Loucy (cell line): ENCODE measurements around the gene WSB2.

Source experiments
- H2AFZ ChIP-seq: fragments of 200-600 bp; sonication (generic); 2 replicates; pipeline ENCODE4 v1.6.0; 2016; ENCODE audit warnings: antibody characterized with exemption, mild to moderate bottlenecking, low read length, moderate library complexity
- H3F3A ChIP-seq: fragments of 200-600 bp; 2 replicates; pipeline ENCODE4 v1.6.0; 2016; ENCODE audit warnings: antibody characterized with exemption, low read depth, mild to moderate bottlenecking
- H3K27me3 ChIP-seq: fragments of 200-600 bp; sonication (generic); 2 replicates; pipeline ENCODE4 v1.6.1; 2014; ENCODE audit warnings: low read length, mild to moderate bottlenecking; ENCODE audit not compliant: insufficient read depth, poor library complexity, severe bottlenecking
- H3K36me3 ChIP-seq: fragments of 200-600 bp; sonication (generic); 2 replicates; pipeline ENCODE4 v1.6.1; 2016; ENCODE audit warnings: low read length; ENCODE audit not compliant: insufficient read depth
- H3K4me1 ChIP-seq: fragments of 200-600 bp; sonication (generic); 2 replicates; pipeline ENCODE4 v1.5.1; 2014; ENCODE audit warnings: low read length, mild to moderate bottlenecking; ENCODE audit not compliant: insufficient read depth, poor library complexity, severe bottlenecking
- H3K4me2 ChIP-seq: fragments of 200-600 bp; sonication (generic); 2 replicates; pipeline ENCODE4 v1.6.0; 2014; ENCODE audit warnings: antibody characterized with exemption, low read length, low read depth, mild to moderate bottlenecking; ENCODE audit not compliant: poor library complexity, severe bottlenecking
- H3K4me3 ChIP-seq: fragments of 200-600 bp; sonication (generic); 2 replicates; pipeline ENCODE4 v1.5.1; 2014; ENCODE audit warnings: low read length, mild to moderate bottlenecking, mixed read lengths; ENCODE audit not compliant: poor library complexity, severe bottlenecking
- H3K79me2 ChIP-seq: fragments of 200-600 bp; sonication (generic); 2 replicates; pipeline ENCODE4 v1.6.1; 2014; ENCODE audit warnings: low read length; ENCODE audit not compliant: insufficient read depth
- H3K9ac ChIP-seq: fragments of 200-600 bp; sonication (generic); 2 replicates; pipeline ENCODE4 v1.6.0; 2014; ENCODE audit warnings: mild to moderate bottlenecking, low read depth, low read length, moderate library complexity; ENCODE audit not compliant: poor library complexity, severe bottlenecking
- H3K9me2 ChIP-seq: fragments of 200-600 bp; sonication (generic); replicated peaks from 2 replicates; pipeline ENCODE4 v1.6.1; 2016; ENCODE audit warnings: low read depth, low read length, mixed read lengths
- H3K9me3 ChIP-seq: fragments of 200-600 bp; sonication (generic); 2 replicates; pipeline ENCODE4 v1.6.1; 2014; ENCODE audit warnings: mild to moderate bottlenecking, antibody characterized with exemption, low read length, low read depth; ENCODE audit not compliant: insufficient read depth
- H4K20me1 ChIP-seq: fragments of 200-600 bp; sonication (generic); 2 replicates; pipeline ENCODE4 v1.6.0; 2014; ENCODE audit warnings: antibody characterized with exemption, low read length, mild to moderate bottlenecking; ENCODE audit not compliant: insufficient read depth, poor library complexity, severe bottlenecking
- EZH2phosphoT487 ChIP-seq: fragments of 200-600 bp; IDR thresholded peaks from 2 replicates; pipeline ENCODE4 v1.6.1; 2018; ENCODE audit warnings: antibody characterized with exemption, mild to moderate bottlenecking, moderate library complexity, borderline replicate concordance
- TF ChIP-seq, protein P1 (sequence below): fragments of 200-600 bp; sonication (generic); conservative IDR thresholded peaks from 2 replicates; pipeline ENCODE4 v1.5.1; 2014; ENCODE audit warnings: mild to moderate bottlenecking, antibody characterized with exemption, low read length

The WSB2 gene

GRCh38 chr12:118055865-118056773, 4.9 kb downstream of the WSB2 start:
- TF ChIP-seq EZH2phosphoT487: no peak
- TF ChIP-seq, protein P1, sequence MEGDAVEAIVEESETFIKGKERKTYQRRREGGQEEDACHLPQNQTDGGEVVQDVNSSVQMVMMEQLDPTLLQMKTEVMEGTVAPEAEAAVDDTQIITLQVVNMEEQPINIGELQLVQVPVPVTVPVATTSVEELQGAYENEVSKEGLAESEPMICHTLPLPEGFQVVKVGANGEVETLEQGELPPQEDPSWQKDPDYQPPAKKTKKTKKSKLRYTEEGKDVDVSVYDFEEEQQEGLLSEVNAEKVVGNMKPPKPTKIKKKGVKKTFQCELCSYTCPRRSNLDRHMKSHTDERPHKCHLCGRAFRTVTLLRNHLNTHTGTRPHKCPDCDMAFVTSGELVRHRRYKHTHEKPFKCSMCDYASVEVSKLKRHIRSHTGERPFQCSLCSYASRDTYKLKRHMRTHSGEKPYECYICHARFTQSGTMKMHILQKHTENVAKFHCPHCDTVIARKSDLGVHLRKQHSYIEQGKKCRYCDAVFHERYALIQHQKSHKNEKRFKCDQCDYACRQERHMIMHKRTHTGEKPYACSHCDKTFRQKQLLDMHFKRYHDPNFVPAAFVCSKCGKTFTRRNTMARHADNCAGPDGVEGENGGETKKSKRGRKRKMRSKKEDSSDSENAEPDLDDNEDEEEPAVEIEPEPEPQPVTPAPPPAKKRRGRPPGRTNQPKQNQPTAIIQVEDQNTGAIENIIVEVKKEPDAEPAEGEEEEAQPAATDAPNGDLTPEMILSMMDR: no peak
- Histone ChIP-seq H3K4me2 (no peak overlapping the region), H3K4me1 (peaks cover 15% of the 10 kb centered on the region), H3K9me2 (no peaks in the 10 kb centered on the region), H3K4me3 (no peak overlapping the region), H3K79me2 (peaks cover 20% of the 10 kb centered on the region), H3K27me3 (no peaks in the 10 kb centered on the region), H3K9ac (no peak overlapping the region), H2AFZ (no peak overlapping the region), H3K9me3 (no peaks in the 10 kb centered on the region), H3K36me3 (no peaks in the 10 kb centered on the region), H3F3A (0 out of 2 replicates have a peak, but pooled peaks cover 5% of the 10 kb centered on the region), H4K20me1 (peaks cover 11% of the 10 kb centered on the region)

DNA sequence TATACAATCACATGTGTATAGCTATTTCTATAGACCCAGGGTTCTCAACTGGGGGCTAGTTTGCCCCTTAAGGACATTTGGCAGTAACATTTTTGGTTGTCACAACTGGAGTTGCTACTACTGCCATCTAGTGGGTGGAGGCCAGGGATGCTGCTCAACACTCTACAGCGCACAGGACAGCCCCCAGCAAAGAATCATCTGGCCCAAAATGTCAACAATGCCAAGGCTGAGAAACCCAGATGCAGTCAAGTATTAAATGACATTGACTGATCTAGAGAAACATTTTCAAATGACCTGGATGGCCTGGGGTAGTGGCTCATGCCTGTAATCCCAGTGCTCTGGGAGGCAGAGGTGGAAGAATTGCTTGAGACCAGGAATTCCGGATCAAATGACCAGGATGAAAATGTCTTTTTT, 5.8 kb downstream of the WSB2 start:
- Histone ChIP-seq H3F3A (0 out of 2 replicates have a peak, but pooled peaks cover 5% of the 10 kb centered on the region), H3K9me3 (no peaks in the 10 kb centered on the region), H3K36me3 (no peaks in the 10 kb centered on the region), H3K9me2 (no peaks in the 10 kb centered on the region), H2AFZ (no peak overlapping the region), H3K79me2 (peaks cover 16% of the 10 kb centered on the region), H3K4me1 (peaks cover 13% of the 10 kb centered on the region), H3K4me2 (no peak overlapping the region), H3K9ac (no peak overlapping the region), H3K4me3 (no peak overlapping the region), H3K27me3 (no peaks in the 10 kb centered on the region), H4K20me1 (peaks cover 10% of the 10 kb centered on the region)
- no peak for TF ChIP-seq EZH2phosphoT487
- TF ChIP-seq, protein P1: peak; percentile 82

GRCh38 chr12:118053071-118053985, 7.7 kb downstream of the WSB2 start:
- Histone ChIP-seq H3K27me3 (no peaks in the 10 kb centered on the region), H3K79me2 (no peaks in the 10 kb centered on the region), H3K9ac (no peak overlapping the region), H3K36me3 (0 out of 2 replicates have a peak, but pooled peaks cover 2% of the 10 kb centered on the region), H3K9me3 (no peaks in the 10 kb centered on the region), H2AFZ (no peak overlapping the region), H3K9me2 (no peaks in the 10 kb centered on the region), H4K20me1 (no peaks in the 10 kb centered on the region), H3K4me3 (no peak overlapping the region), H3K4me2 (no peak overlapping the region), H3F3A (0 out of 2 replicates have a peak, but pooled peaks cover 5% of the 10 kb centered on the region), H3K4me1 (no peaks in the 10 kb centered on the region)
- no peak for TF ChIP-seq EZH2phosphoT487
- TF ChIP-seq, protein P1: no peak
